GM21786 (cell line): Measurements from ENCODE around the gene IFNAR1.
"Not testable (repeated sequence)": the region's sequence is repeated elsewhere in the genome, so short reads cannot be mapped to it uniquely, and the experiment has no call there.

ENCODE experiments used
- ATAC-seq: cut with Tn5 transposase; IDR thresholded peaks from one replicate; pipeline ENCODE4 v1.9.1; 2021; ENCODE audit not compliant: unreplicated experiment

The IFNAR1 gene

GRCh38 chr21:33339918-33340317, 15.1 kb downstream of the IFNAR1 start:
- ATAC-seq: no peak

- no peak for ATAC-seq
Measured at GRCh38 chr21:33345751-33346238, 21.0 kb downstream of the IFNAR1 start.

GRCh38 chr21:33348706-33349105, 23.9 kb downstream of the IFNAR1 start:
- ATAC-seq: no peak

GRCh38 chr21:33350676-33351075, 25.9 kb downstream of the IFNAR1 start:
- no peak for ATAC-seq

- no peak for ATAC-seq
Measured at GRCh38 chr21:33355355-33355754, 30.6 kb downstream of the IFNAR1 start.

GRCh38 chr21:33355996-33356395, 31.2 kb downstream of the IFNAR1 start:
- no peak for ATAC-seq

GRCh38 chr21:33357177-33357576, 32.4 kb downstream of the IFNAR1 start:
- no peak for ATAC-seq

- no peak for ATAC-seq
Measured at GRCh38 chr21:33359446-33359845, 34.7 kb downstream of the IFNAR1 start.

- no peak for ATAC-seq
Measured at GRCh38 chr21:33360281-33360680, 35.5 kb downstream of the IFNAR1 start.

GRCh38 chr21:33360881-33361602, 36.3 kb downstream of the IFNAR1 start:
- ATAC-seq: peak; percentile 73

GRCh38 chr21:33362044-33362555, 37.3 kb downstream of the IFNAR1 start:
- ATAC-seq: no peak

- ATAC-seq: not testable (repeated sequence)
Measured at GRCh38 chr21:33363911-33364609, 39.3 kb downstream of the IFNAR1 start.

GRCh38 chr21:33364830-33365229, 40.1 kb downstream of the IFNAR1 start:
- no peak for ATAC-seq

- no peak for ATAC-seq
Measured at GRCh38 chr21:33367309-33367973, 42.7 kb downstream of the IFNAR1 start.

GRCh38 chr21:33368124-33368523, 43.4 kb downstream of the IFNAR1 start:
- ATAC-seq: no peak

- ATAC-seq: no peak
Measured at GRCh38 chr21:33368576-33368975, 43.8 kb downstream of the IFNAR1 start.

- ATAC-seq: no peak
Measured at GRCh38 chr21:33369586-33369985, 44.8 kb downstream of the IFNAR1 start.

- ATAC-seq: no peak
Measured at GRCh38 chr21:33370305-33370704, 45.5 kb downstream of the IFNAR1 start.

GRCh38 chr21:33371366-33371765, 46.6 kb downstream of the IFNAR1 start:
- no peak for ATAC-seq

GRCh38 chr21:33372582-33372981, 47.8 kb downstream of the IFNAR1 start:
- ATAC-seq: no peak

- no peak for ATAC-seq
Measured at GRCh38 chr21:33373451-33373850, 48.7 kb downstream of the IFNAR1 start.

- no peak for ATAC-seq
Measured at GRCh38 chr21:33374080-33374449, 49.3 kb downstream of the IFNAR1 start.
